NCI-H460 (cell line): Measurements from ENCODE around the gene UNC5A. TPM values are rescaled to one million over a fixed set of nuclear protein-coding genes. Genes with fewer than 3 reads are reported as not detected.

ENCODE experiments used
- DNase-seq: peaks from one replicate; pipeline ENCODE4 v3.0.0-alpha.2; 2016; ENCODE audit warnings: low read depth; ENCODE audit errors: extremely low read depth
- total RNA-seq: library from RNA; depleted of rRNA; stranded (reverse); fragments of >200 nt; shearing (Covaris generic); gene quantifications from 2 replicates; pipeline ENCODE4 v1.2.3, GENCODE V29; 2014

UNC5A gene
- total RNA-seq, 1 experiment from 2014 or later: not detected

DNA sequence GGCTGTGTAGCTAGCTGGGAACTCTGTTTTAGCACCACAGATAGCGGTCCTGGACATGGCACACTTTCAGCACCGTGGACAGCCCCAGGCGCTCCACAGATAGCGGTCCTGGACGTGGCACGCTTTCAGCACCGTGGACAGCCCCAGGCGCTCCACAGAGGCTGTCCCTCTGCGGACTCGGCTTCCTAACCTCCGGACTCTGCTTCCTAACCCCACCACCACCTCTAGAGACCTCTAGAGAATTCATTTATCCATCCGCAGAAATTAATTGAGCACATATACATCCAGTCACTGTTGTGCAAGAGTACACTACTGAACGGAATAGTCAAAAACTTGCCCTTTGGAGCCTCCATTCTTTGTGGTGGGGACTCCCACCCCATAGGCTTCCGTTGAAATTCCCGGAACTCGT is 27.4 kb downstream of the UNC5A start:
- peak; percentile 91 for DNase-seq

DNA sequence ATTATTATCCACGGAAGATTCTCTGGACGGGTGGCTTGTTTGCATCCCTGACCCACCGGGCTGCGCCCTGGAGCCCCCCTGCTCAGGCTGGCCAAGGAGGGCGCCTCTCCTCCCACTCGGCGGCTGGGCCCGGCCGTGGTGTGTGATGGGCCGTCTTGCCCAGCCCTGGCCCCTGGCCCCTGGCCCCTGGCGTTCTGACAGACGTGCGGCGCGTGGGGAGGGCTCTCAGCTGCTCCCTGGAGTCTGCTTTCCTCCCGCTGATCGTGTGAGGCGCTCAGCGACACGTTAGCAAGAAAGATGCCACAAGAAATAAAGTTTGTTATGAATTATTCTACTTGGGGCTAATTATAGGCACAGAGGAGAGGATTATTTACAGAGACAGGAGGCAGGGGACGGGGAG is 33.3 kb downstream of the UNC5A start:
- DNase-seq: no peak

- no peak for DNase-seq
Measured at GRCh38 chr5:176844281-176844680, 33.9 kb downstream of the UNC5A start.

GRCh38 chr5:176844706-176845391 is 34.5 kb downstream of the UNC5A start:
- DNase-seq: peak; percentile 30

DNA sequence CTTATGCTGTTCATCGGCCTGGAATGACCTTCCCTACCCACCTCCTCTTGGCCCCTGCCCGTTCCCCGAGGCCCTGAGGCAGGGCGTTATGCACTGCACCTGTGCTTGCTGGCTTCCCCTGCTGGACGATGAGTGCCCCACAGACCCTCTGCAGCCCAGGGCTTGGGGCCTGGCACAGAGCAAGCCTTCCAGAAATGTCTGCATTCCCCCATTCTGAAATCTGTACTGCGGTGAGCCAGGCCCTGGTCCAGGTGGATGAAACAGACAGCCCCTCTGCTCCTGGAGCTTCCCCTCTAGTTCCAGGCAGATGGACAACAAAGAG is 35.0 kb downstream of the UNC5A start:
- DNase-seq: no peak

GRCh38 chr5:176846335-176847140 is 36.2 kb downstream of the UNC5A start:
- DNase-seq: no peak

- no peak for DNase-seq
Measured at GRCh38 chr5:176847148-176847547, 36.8 kb downstream of the UNC5A start.

DNA sequence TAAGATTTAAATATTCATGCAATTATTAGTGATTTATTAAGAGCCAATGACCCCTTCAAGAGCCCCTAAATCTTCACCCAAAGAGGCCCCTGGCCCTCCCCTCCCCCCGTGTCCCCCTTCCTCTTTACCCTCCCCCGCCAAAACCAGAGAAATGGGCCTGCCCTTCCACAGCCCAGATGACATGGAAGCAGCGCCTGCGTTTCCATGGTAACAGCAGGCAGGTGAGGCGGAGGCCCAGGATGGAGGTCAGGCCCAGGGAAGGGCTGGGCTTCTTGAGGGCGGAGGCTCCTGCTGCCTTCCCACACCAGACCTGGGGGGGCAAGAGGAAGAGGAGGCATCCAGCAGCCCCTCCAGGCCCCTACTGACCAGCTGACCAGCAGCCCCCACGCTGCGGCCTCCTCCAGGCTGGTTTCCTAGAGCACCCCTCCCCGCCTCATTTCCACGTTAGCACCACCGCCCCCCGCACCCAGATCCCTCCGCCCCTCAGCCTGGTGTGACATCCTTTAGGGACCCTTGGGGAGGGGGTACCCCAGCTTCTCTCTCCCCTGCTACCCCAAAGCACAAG is 37.4 kb downstream of the UNC5A start:
- DNase-seq: no peak

- no peak for DNase-seq
Measured at GRCh38 chr5:176848651-176849050, 38.3 kb downstream of the UNC5A start.

DNA sequence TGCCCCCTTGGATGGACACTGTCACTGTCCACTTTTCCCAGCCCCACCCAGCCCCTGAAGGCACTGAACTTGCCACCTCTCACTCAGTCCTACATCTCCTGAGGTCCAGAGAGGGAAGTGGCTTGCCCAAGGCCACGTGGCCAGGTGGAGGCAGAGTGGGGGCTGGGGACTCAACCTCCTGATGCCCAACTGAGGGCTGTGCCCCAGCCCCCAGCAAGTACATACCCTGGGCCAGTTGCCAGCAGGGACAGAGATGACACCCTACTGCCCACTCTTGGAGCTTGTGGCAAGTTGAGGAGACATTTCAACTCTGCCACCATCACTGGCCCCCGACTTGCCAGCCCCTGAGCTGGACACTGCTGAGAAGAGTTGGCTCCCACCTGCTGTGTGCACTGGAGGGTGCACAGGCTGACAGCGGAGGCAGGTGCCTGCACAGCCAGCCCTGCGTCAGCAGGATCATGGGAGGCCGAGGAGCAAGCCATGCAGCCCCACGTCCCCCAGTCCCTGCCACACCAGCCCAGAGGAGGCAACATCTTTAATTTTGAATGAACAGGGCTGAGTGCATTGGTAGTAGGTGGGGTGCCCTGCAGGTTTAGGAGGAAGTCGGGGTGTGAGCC is 39.4 kb downstream of the UNC5A start:
- DNase-seq: no peak

- no peak for DNase-seq
Measured at GRCh38 chr5:176850371-176851245, 40.2 kb downstream of the UNC5A start.

GRCh38 chr5:176851380-176851779 is 41.0 kb downstream of the UNC5A start:
- DNase-seq: no peak

DNA sequence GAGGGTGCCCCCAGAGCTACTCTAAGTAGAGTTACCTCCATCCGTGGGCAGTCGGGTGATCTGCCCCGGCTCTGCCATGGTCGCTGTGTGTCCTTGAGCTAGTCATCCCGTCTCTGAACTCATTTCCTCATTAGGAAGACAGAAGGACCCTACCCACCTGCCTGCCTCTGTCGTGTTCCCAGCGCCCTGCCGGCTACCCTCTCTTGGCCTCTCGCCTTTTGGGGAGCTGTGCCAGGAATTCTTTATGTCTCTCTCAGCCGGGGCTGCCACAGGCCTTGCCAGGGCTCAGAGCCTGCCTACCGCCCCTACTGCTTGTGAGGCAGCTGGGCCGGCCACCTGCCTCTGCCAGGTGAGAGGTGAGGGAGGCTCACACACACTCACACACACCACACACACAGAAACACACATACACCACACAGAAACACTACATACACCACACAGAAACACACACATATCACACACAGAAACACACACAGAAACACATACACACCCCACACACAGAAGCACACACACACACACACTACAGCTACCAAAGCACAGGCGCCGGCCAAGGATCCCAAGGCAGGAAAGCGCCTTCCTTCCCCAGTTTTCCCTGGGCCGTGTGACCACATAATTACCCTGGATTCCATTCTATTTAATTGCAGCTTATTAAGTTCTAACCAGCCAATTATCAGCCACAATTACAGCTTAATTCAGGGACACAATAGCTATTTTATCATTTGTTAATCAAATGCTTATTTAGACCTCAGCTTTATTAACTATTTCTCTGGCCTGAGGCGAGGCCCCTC is 41.7 kb downstream of the UNC5A start:
- no peak for DNase-seq

- no peak for DNase-seq
Measured at GRCh38 chr5:176853151-176853778, 42.9 kb downstream of the UNC5A start.

DNA sequence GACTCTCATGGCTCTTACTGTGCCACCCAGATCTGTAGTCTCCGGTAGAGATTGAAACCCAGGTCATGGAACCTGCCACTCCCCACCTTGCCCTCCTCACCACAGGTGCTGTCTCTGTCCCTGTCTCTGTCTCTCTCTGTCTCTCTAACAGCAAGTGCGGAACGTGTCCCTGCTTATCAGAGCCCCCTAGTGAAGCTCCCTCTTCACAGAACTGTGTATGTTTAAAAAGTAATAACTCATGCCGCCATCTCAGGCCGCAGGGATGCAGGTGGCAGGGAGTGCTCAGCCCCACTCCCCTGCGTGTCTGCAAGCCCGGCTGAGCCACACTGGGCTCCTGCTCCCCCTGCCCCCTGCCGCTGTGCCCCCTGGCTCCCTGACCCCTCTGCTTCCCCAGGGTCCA is 43.8 kb downstream of the UNC5A start:
- no peak for DNase-seq

DNA sequence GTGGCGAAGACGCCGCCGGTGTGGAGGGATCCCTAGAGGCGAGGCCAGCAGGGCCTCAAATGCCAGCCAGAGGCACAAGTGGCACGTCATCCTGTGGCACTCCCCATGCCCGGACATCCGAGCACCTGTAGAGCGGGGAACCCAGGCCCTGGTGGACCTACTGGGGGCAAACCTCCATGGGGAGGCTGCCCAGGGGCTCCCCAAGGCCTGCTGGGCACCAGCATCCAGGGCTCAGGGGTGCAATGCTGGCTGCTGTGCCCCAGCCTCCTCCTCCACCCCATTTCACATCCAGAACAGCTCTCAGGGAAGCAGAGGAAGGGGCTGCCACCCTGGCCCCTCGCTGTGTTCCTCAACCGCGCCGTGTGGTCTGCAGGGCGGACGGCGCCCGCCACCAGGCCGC is 45.2 kb downstream of the UNC5A start:
- DNase-seq: no peak

DNA sequence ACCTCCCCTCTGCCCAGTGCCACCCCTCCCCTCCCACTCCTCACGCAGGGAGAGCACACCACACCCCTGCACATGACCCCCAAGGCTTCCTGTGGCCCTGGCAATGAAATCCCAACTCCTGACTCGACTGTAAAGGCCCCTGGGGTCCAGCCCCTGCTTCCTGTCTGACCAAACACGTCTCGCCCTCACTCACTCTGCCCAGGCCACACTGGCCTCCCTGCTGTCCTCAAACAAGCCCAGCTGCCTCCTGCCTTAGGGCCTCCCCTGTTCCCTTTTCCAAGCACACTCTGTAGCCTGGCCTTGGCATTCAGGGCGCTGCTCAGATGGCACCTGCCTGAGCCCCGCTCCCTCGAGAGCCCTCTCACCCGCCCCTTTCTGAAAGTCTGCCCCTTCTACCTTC is 46.4 kb downstream of the UNC5A start:
- no peak for DNase-seq

DNA sequence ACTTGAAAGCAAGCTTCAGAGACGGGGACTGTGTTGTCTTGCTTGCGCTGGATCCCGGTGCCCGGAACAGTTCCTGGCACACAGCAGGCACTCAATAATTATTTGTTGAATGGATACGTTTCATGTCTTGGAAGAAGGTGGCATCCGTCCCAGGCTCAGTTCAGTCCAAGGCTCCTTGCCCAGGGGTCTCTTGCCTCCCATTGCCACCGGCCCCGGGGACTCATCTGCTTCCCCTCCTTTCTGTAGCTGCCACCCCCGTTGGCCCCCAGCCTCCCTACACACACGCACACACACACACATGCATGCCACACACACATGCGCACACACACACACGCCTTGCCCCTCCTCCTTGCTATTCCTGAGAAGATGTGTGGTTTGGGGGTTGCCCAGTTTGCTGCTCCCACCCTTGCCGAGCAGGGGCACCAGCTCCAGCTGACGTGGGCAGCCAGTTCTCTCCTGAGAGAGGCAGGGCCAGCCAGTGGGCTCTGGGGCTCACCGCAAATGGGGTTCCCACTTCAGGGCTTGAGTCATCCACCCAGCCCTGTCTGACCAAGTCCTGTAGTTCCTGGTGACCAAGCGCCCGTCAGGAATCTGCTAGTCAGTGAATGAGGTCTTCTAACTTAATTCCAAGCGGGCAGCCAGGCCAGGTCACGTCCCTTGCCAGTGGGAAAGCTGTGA is 47.0 kb downstream of the UNC5A start:
- no peak for DNase-seq

DNA sequence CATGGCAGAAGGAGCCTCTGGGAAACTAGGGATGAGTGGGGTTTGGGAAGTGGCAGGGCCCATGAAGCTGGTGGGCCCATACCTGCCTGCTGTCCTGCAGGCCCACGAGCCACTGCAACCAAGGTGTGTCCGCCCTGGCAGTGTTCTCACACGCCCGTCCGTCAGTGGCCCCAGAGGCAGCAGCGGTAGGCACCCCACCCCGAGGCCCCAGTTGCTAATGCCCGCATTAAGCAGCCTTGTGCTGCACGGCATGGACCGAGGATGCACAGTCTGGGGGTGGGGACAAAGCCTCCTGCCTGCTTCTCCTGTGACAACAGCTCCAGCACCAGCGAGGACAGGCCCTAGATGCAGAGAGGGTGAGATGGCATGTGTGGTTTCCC is 47.5 kb downstream of the UNC5A start:
- DNase-seq: no peak
